ENCODE results near the gene GBP7. TPM values are rescaled to one million over a fixed set of nuclear protein-coding genes. Genes with fewer than 3 reads are reported as not detected.

The GBP7 gene
- polyA plus RNA-seq, 1 donor: not detected

- DNase-seq: no peak
These were observed 61.1 kb downstream of the GBP7 start for GRCh38 chr1:89114662-89115061.

DNA sequence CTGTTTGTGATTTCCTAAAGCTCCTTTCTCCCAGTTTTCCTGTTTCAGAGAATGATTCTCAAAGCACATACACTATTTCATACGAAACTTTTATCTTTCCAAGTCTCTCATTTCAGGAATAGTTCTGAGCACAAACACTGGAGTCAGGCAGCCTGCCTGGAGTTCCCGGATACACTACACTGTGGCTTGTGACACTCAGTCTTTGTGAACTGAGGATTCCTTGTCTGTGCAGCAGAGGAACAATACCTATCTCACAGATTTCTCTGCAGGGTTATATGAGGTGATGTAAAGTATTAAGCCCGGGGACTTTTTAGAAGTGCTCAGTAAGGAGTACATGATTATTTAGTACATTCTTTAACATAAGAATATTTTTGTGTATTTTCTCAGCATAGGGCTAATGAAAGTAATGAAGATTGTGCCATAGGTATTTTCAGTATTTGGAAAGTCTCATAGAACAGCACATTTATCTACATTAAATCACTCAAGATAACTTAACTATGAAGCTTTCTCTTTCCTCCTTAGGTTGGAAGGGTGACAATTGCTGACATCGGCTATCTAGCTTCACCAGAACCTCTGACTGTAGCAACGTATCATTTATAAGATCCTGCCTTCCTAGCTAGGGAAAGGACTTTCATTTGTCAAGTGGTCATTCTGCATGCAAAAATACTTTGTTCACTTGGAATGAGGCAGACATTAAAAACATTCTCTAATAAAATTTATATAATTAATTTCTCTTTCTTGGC, 62.8 kb downstream of the GBP7 start:
- DNase-seq: no peak

- DNase-seq: no peak
These were observed 71.1 kb downstream of the GBP7 start for GRCh38 chr1:89104687-89105086.

DNA sequence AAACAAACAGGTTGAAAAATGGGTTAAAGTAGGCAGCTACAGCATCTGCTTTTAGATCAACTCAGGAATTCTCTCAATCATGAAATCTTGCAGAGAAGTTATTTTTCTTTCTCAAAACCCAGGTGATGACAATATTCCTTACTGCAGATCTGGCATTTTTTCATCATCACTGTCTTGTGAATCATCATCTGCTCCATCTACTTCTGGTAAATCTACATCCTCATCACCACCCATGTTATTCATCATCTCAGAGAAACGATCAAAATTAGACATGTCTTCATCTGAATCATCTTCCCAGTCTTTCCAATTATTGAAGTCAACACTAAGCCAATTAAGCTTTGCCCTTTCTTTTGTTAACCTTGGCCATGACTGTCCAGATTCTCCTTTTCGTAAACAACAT, 71.7 kb downstream of the GBP7 start:
- DNase-seq: no peak

DNA sequence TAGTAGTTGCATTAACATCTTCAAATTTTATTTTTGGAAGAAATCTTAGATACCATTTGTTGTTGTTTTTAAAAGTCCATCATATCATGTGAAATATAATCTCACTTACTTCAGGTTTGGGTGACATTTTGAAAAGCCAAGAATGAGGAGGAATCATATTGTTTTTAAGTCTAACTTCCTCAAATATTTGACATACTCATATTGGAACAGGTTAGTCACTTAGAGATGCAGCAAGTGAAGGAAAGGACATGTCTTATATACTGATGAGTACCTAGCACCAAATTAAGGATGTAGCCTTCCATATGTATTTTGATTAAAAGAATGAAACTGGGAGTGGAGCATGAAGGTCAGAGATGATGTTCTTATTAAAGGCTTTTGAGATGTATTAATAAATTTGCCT, 73.8 kb downstream of the GBP7 start:
- no peak for DNase-seq

GRCh38 chr1:89100412-89100811, 75.4 kb downstream of the GBP7 start:
- DNase-seq: no peak

DNA sequence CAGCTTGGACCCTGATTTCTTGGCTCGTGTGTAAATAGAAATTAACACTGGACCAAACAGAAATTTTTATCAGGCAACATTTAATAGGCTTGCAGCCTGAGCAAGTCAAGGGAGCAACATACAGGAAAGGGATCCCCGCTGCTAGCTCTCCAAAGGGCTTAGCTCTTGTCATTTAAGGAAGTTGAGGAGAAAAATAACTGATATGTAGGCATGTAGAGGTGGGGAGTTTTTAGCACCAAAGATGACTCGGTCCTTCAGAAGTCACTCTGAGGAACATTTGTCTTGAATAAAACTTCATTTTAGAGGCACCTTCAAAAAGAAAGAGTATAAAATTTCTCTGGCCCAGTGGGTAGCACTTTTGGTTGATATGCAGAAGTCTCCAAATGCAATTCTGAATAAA, 76.9 kb downstream of the GBP7 start:
- no peak for DNase-seq

DNA sequence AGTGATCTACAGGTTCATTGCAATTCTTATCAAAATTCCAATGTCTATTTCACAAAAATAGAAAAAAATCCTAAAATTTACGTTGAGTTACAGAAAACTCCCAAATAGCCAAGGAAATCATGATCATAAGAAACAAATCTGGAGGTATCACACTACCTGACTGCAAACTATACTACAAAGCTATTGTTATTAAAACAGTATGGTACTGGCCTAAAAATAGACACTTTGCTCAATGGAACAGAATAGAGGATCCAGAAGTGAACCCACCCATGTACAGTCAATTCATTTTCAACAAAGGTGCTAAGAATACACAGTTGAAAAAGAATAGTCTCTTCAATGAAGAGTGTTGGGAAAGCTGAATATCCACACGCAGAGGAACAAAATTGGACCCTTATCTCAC, 80.1 kb downstream of the GBP7 start:
- no peak for DNase-seq

- no peak for DNase-seq
These were observed 85.8 kb downstream of the GBP7 start for GRCh38 chr1:89089962-89090361.

DNA sequence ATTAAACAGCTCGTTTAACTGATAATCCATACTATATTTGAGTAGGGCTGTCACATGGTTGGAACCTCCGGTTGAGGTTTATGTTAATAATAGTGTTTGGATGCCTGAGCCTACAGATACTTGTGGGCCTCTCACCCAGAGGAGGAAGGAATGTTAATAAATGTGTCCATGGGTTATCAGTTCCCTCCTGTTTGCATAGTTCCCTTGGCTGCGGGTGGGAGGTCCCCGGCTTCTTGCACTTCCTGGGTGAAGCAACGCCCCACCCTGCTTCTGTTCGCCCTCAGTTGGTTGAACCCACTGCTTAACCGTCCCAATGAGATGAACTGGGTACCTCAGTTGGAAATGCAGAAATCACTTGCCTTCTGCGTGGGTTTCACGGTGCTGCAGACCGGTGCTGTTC, 87.2 kb downstream of the GBP7 start:
- DNase-seq: no peak

GRCh38 chr1:89087241-89087640, 88.6 kb downstream of the GBP7 start:
- DNase-seq: no peak

DNA sequence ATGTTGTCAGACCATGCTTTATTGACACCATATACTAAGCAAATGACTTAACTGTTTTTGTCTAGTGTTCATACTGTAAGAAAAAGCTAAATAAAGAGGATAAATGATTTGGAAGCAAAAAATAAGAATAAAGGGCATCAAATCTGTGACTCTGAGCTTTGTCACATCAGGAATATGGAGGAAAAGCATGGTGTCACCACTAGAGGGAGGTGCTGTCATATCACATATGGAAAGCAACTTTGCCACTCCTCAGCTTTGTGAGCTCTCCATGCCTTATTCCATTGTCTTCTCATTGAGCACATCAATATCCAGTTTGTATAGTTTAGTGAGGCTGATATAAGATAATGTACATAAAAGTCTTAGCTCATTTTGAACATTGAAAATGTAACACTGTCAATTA, 90.0 kb downstream of the GBP7 start:
- DNase-seq: peak; percentile 43

Other genes with a start within 250 kb of the GBP7 start
- 44.1 TPM for gene KYAT3, start 183.4 kb downstream of the GBP7 start, polyA plus RNA-seq (ENCODE audit: insufficient read length)
- gene RBMXL1, start 183.4 kb downstream of the GBP7 start, polyA plus RNA-seq (ENCODE audit: insufficient read length): 19.1 TPM
- 14.2 TPM for gene GBP3, start 153.1 kb downstream of the GBP7 start, polyA plus RNA-seq (ENCODE audit: insufficient read length)
- gene GBP1, start 110.8 kb downstream of the GBP7 start, polyA plus RNA-seq (ENCODE audit: insufficient read length): 18.5 TPM
- gene GBP2, start 49.9 kb downstream of the GBP7 start, polyA plus RNA-seq (ENCODE audit: insufficient read length): 2.9 TPM
- gene GBP4, start 22.9 kb upstream of the GBP7 start, polyA plus RNA-seq (ENCODE audit: insufficient read length): 9.7 TPM
- gene GBP5, start 96.9 kb upstream of the GBP7 start, polyA plus RNA-seq (ENCODE audit: insufficient read length): 0.28 TPM
- gene GBP6, start 188.1 kb upstream of the GBP7 start, polyA plus RNA-seq (ENCODE audit: insufficient read length): not detected

All from left kidney (tissue), 2 donors.